Liver (tissue), 9 donors: ENCODE measurements around the gene CKS2. TPM values are rescaled to one million over a fixed set of nuclear protein-coding genes. Genes with fewer than 3 reads are reported as not detected.

Experiments used
- DNase-seq: peaks from one replicate; pipeline ENCODE4 v3.0.0-alpha.2; 2017; ENCODE audit warnings: low spot score
- H3K27ac ChIP-seq, 2 donors: one replicate each; pipeline ENCODE4 v1.7.0; 2013; ENCODE audit warnings: inconsistent platforms in 2 of 2, low read length in 2 of 2, control low read depth in 1 of 2, low read depth in 1 of 2, mild to moderate bottlenecking in 1 of 2
- H3K27me3 ChIP-seq, 4 donors: one replicate each; pipeline versions ENCODE4 v1.6.1 to v1.7.0; 2013; ENCODE audit warnings: low read length in 3 of 4, inconsistent platforms in 1 of 4, mild to moderate bottlenecking in 1 of 4, moderate library complexity in 1 of 4; ENCODE audit not compliant: control insufficient read depth in 4 of 4, insufficient read depth in 4 of 4
- H3K36me3 ChIP-seq, 4 donors: one replicate each; pipeline versions ENCODE4 v1.6.1 to v1.7.0; 2013; ENCODE audit warnings: low read length in 3 of 4, mild to moderate bottlenecking in 3 of 4, low read depth in 1 of 4, moderate library complexity in 1 of 4; ENCODE audit not compliant: control insufficient read depth in 4 of 4, insufficient read depth in 3 of 4
- H3K4me1 ChIP-seq, 4 donors: one replicate each; pipeline versions ENCODE4 v1.6.1 to v1.7.0; 2013; ENCODE audit warnings: low read length in 3 of 4, mild to moderate bottlenecking in 3 of 4, moderate library complexity in 1 of 4; ENCODE audit not compliant: control insufficient read depth in 4 of 4, insufficient read depth in 4 of 4
- H3K4me3 ChIP-seq, 3 donors: one replicate each; pipeline versions ENCODE4 v1.6.1 to v1.7.0; 2013; ENCODE audit warnings: low read length in 3 of 3, control low read depth in 1 of 3, low read depth in 1 of 3, mild to moderate bottlenecking in 1 of 3
- H3K9ac ChIP-seq, 2 donors: one replicate each; pipeline ENCODE4 v1.7.0; 2013; ENCODE audit warnings: low read length in 2 of 2, mild to moderate bottlenecking in 2 of 2, moderate library complexity in 2 of 2, control low read depth in 1 of 2, low read depth in 1 of 2
- H3K9me3 ChIP-seq, 4 donors: one replicate each; pipeline versions ENCODE4 v1.6.1 to v1.7.0; 2013; ENCODE audit warnings: low read length in 3 of 4; ENCODE audit not compliant: control insufficient read depth in 4 of 4
- ATF3 ChIP-seq: IDR thresholded peaks from 2 replicates; pipeline ENCODE4 v1.6.1; 2016; ENCODE audit warnings: antibody characterized with exemption
- CTCF ChIP-seq: fragments of 150-350 bp; IDR thresholded peaks from 2 replicates; pipeline ENCODE4 v1.5.1; 2017; ENCODE audit warnings: improper control_type of control experiment, low read depth, low read length; ENCODE audit not compliant: missing input control
- EGR1 ChIP-seq, 2 donors: IDR thresholded peaks; 2 replicates each; pipeline ENCODE4 v1.6.1; 2016 to 2018; ENCODE audit warnings: antibody characterized with exemption in 2 of 2, low read depth in 2 of 2
- FOXA1 ChIP-seq: IDR thresholded peaks from 2 replicates; pipeline ENCODE4 v1.6.1; 2016; ENCODE audit warnings: antibody characterized with exemption
- FOXA2 ChIP-seq: IDR thresholded peaks from 2 replicates; pipeline ENCODE4 v1.6.1; 2016; ENCODE audit warnings: antibody characterized with exemption
- GABPA ChIP-seq, 2 donors: IDR thresholded peaks in 1 of 2; conservative IDR thresholded peaks in 1 of 2; 2 replicates each; pipeline ENCODE4 v1.6.1; 2016; ENCODE audit warnings: antibody characterized with exemption in 2 of 2, mild to moderate bottlenecking in 1 of 2, moderate library complexity in 1 of 2
- HNF4A ChIP-seq, 2 donors: conservative IDR thresholded peaks; 2 replicates each; pipeline ENCODE4 v1.6.1; 2016; ENCODE audit warnings: antibody characterized with exemption in 2 of 2, mild to moderate bottlenecking in 2 of 2
- HNF4G ChIP-seq: IDR thresholded peaks from 2 replicates; pipeline ENCODE4 v1.6.1; 2016; ENCODE audit warnings: antibody characterized with exemption
- JUND ChIP-seq, 2 donors: IDR thresholded peaks; 2 replicates each; pipeline ENCODE4 v1.6.1; 2016; ENCODE audit warnings: antibody characterized with exemption in 2 of 2
- MAX ChIP-seq: IDR thresholded peaks from 2 replicates; pipeline ENCODE4 v1.6.1; 2016; ENCODE audit warnings: antibody characterized with exemption
- NR2F2 ChIP-seq: IDR thresholded peaks from 2 replicates; pipeline ENCODE4 v1.6.1; 2016; ENCODE audit warnings: antibody characterized with exemption
- RAD21 ChIP-seq, 2 donors: IDR thresholded peaks; 2 replicates each; pipeline ENCODE4 v1.6.1; 2016; ENCODE audit warnings: antibody characterized with exemption in 2 of 2, mild to moderate bottlenecking in 2 of 2
- REST ChIP-seq: IDR thresholded peaks from 2 replicates; pipeline ENCODE4 v1.6.1; 2016; ENCODE audit warnings: antibody characterized with exemption, mild to moderate bottlenecking
- RXRA ChIP-seq, 2 donors: IDR thresholded peaks; 2 replicates each; pipeline ENCODE4 v1.6.1; 2017 to 2018; ENCODE audit warnings: antibody characterized with exemption in 2 of 2, mild to moderate bottlenecking in 1 of 2
- SP1 ChIP-seq: IDR thresholded peaks from 2 replicates; pipeline ENCODE4 v1.6.1; 2018; ENCODE audit warnings: antibody characterized with exemption, mild to moderate bottlenecking
- TAF1 ChIP-seq: conservative IDR thresholded peaks from 2 replicates; pipeline ENCODE4 v1.6.1; 2016; ENCODE audit warnings: antibody characterized with exemption, mild to moderate bottlenecking
- YY1 ChIP-seq: IDR thresholded peaks from 2 replicates; pipeline ENCODE4 v1.6.1; 2016; ENCODE audit warnings: antibody characterized with exemption, mild to moderate bottlenecking
- ZBTB33 ChIP-seq: IDR thresholded peaks from 2 replicates; pipeline ENCODE4 v1.6.1; 2016; ENCODE audit warnings: antibody characterized with exemption
- WGBS: extraction: QIAGEN DNeasy Blood & Tissue Kit; methylation state at CpG from one replicate; pipeline ENCODE4 v1.1.7; 2013; 5-methylcytosine and 5-hydroxymethylcytosine counted together
- polyA plus RNA-seq, 2 donors: library from polyadenylated mRNA; stranded (reverse) in 1 of 2; unstranded in 1 of 2; fragments of 200-250 nt in 1 of 2; fragments of >200 nt in 1 of 2; fragmentation: Nextera tagmentation in 1 of 2; extraction: Ambion mirVana in 1 of 2; gene quantifications; one replicate each; pipeline versions ENCODE4 v1.2.1 to v1.2.3, GENCODE V29; 2013 to 2015
- total RNA-seq, 2 donors: library from RNA; depleted of rRNA; stranded (reverse); fragments of >200 nt; gene quantifications; one replicate each; pipeline ENCODE4 v1.2.3, GENCODE V29; 2014
- donor health status: healthy.
- donor health status: healthy.
- donor health status: healthy.
- donor health status: healthy.
- donor health status: healthy.

The CKS2 gene
- total and polyA plus RNA-seq, 4 donors, result 3.1 to 79.7 (median 17.7) TPM

GRCh38 chr9:89278997-89279739 lies 31.8 kb upstream of the CKS2 start:
- H3K27me3 ChIP-seq, result no peaks in the 10 kb centered on the region
- H3K4me3 ChIP-seq, result no peak overlapping the region
- peaks cover 0 to under 1% (median 0%) of the 10 kb centered on the region in 4 donors for H3K36me3 ChIP-seq
- no peak overlapping the region for H3K9ac ChIP-seq
- WGBS, result 67% methylated on average over 5 of the region's 5 CpGs
- TF ChIP-seq MAX, result no peak
- TF ChIP-seq FOXA1, result no peak
- TF ChIP-seq SP1, result no peak
- peak; percentile 70 for TF ChIP-seq CTCF
- TF ChIP-seq EGR1 (IDR thresholded peaks at IDR 0.05; ENCODE audit: low read depth in 2 of 2), result no peak
- no peak for TF ChIP-seq ZBTB33
- no peak for TF ChIP-seq YY1
- no peak for TF ChIP-seq ATF3
- TF ChIP-seq REST, result no peak
- TF ChIP-seq TAF1, result no peak
- TF ChIP-seq HNF4G, result peak; percentile 74
- TF ChIP-seq RAD21 (IDR thresholded peaks at IDR 0.05), result peak; percentile 80 to 85
- no peak for TF ChIP-seq GABPA (IDR thresholded peaks at IDR 0.05 in 1 of 2, conservative IDR thresholded peaks at IDR 0.05 in 1 of 2)
- no peak for TF ChIP-seq JUND (IDR thresholded peaks at IDR 0.05)
- peak; percentile 70 to 85 for TF ChIP-seq HNF4A (conservative IDR thresholded peaks at IDR 0.05)
- TF ChIP-seq FOXA2, result no peak
- no peak for TF ChIP-seq NR2F2
- TF ChIP-seq RXRA (IDR thresholded peaks at IDR 0.05), result no peak
- no peaks in the 10 kb centered on the region for H3K4me1 ChIP-seq
- H3K27ac ChIP-seq, result no peak overlapping the region
- no peak for DNase-seq
- H3K9me3 ChIP-seq, result peaks cover 0 to 1% (median under 1%) of the 10 kb centered on the region in 4 donors
